Skin epidermis (tissue), 12 donors: ENCODE results near the gene FOXN3.
A peak's percentile ranks its signal among the peaks of the same experiment; 100 is the strongest.
"Not testable (repeated sequence)": the region's sequence is repeated elsewhere in the genome, so short reads cannot be mapped to it uniquely, and the experiment has no call there.

Experiments used
- H3K27ac ChIP-seq, 21 experiments: fragments of 200-600 bp; sonication (generic) in 11 of 21; one replicate each; pipeline ENCODE4 v1.5.0; 2020; ENCODE audit warnings: mild to moderate bottlenecking in 3 of 21, inconsistent platforms in 2 of 21, moderate library complexity in 2 of 21
- H3K4me3 ChIP-seq, 7 experiments: fragments of 200-600 bp; sonication (generic) in 2 of 7; one replicate each; pipeline ENCODE4 v1.5.0; 2020; ENCODE audit warnings: inconsistent platforms in 2 of 7, mild to moderate bottlenecking in 2 of 7, moderate library complexity in 1 of 7

FOXN3 gene

DNA sequence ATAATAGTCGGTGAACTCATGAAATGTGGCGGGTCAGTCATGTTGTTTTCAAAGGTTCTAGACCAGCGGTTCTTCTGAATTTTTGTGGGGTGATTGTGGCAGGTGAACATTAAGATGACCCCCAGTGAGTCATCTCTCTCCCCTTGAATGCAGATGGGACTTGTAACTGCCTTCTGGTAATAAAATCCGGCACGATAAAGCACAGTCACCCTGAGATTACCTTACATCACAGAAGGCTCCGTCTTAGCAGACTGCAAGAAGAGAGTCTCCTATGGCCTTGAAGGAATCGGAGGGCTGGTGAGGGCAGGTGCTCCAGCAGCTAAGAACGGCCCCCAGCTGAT is 189.6 kb downstream of the FOXN3 start:
- peak overlapping the region in 5 of 21 experiments; percentile 16 to 72 (median 29) for H3K27ac ChIP-seq

DNA sequence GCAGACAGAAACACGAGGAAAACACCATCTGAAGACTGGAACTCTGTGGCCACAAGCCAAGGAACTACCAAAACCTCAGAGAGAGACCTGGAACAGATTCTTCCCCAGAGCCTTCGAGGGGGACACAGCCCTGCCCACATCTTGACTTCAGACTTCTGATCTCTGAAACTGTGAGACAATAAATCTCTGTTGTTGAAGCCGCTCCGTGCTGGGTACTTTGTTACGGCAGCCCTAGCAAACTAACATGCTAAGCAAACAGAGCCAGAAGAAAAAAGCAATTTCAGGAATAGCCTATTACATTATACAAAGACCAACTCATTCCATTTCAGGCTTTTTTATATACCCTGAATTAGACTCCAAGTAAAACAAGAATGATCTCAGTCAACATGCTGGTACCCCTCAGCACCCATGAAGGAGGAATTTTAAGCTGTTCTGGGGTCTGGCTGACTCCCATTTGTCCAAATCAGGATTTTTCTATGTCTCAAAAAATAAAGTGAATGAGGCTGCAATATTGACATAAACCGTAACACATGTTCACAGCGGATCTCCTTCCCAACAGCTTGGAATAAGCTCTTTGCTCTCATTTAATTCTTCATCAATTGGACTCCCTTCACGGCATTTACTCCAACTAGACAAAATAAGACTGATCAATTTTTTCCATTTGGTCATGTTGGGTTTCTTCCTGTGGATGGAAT is 190.1 kb downstream of the FOXN3 start:
- peak overlapping the region in 10 of 21 experiments; percentile 2 to 66 (median 34) for H3K27ac ChIP-seq
- H3K4me3 ChIP-seq, result no peak overlapping the region

More for the DNA sequence above, 189.6 kb downstream of the FOXN3 start:
- H3K4me3 ChIP-seq, result no peak overlapping the region

DNA sequence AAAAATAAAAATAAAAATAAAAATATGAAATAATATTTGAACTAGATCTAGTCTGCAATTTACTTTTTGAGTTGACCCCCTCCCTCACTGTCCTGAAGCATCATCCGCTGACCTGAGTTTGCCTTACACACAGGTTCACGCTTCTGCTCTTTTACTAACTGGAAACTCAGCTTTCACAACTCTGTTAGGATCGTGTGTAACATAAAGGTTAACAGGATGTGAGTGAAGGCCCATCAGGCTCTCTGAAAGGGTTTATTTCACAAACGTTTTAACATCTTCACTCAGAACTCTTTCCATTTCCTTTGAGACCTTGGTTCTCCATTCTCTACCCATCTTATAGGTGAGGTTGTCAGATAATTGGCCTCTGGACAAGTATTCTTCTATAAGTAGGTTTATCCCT is 191.4 kb downstream of the FOXN3 start:
- Histone ChIP-seq H3K4me3 (no peak overlapping the region), H3K27ac (peak overlapping the region in 4 of 21 experiments; percentile 3 to 66 (median 48))

DNA sequence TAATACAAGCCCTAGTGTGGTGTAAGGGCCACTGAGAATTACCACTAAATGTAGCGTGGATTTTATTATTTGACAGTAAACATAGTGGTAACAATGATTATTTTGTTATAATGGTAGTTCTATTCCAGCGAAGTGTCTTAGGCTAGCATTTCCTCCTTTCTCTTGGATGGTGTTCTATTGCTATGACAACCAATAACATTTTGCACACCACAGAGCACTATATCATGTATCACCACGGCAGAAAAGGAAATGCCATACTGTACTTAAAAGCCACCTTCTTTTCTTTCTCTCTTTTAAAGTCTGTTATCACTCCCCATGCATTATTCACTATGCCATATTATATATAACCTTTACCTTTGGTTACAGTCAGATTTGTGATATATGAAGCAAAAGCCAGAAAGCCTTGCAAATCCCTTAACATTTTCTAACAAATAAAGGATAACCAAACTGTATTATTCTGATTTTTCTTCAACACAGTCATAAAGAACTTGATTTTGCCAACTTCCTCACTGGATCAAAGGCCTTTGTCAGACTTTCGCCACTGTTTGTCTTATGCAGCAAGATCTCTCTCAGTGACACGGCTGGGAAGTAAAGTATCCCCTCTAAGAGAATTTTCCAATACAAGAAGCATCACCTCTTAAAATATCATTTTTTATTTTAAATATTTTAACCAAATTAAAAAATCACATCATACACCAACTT is 195.8 kb downstream of the FOXN3 start:
- H3K27ac ChIP-seq, result peak overlapping the region in 2 of 21 experiments; percentile 19 to 41

DNA sequence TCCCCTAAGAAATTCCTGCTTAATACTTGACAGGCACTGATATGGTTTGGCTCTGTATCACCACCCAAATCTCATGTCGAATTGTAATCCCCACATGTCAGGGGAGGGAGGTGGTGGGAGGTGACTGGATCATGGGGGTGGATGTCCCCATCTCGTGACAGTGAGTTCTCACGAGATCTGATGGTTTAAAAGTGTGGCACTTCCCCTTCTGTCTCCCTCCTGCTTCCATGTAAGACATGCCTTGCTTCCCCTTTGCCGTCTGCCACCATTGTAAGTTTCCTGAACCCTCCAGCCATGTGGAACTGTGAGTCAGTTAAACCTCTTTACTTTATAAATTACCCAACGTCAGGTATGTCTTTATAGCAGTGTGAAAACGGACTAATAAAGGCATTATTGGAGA is 198.0 kb downstream of the FOXN3 start:
- Histone ChIP-seq H3K27ac (peak overlapping the region in 1 of 21 experiments; percentile 20), H3K4me3 (no peak overlapping the region)

More for the DNA sequence above, 195.8 kb downstream of the FOXN3 start:
- H3K4me3 ChIP-seq, result no peak overlapping the region

DNA sequence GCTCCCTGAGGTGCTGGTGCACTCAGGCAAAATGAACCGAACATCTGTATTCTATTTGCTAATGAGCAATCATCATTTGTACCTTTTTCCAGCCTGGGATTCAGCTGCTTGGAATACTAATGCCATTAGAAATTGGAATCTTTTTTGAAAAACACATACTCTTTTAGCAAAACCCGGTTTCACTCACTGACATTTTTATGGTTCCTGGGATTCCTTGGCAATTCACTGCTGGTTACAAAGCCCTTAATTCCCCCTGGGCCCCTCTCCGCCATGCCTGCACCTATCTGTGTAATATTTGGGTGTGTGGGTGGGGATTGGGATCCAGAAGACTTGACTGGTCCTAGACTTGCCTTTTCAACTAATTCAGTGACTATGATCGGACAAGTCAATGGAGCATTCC is 199.1 kb downstream of the FOXN3 start:
- H3K27ac ChIP-seq, result no peak overlapping the region
- H3K4me3 ChIP-seq, result no peak overlapping the region

DNA sequence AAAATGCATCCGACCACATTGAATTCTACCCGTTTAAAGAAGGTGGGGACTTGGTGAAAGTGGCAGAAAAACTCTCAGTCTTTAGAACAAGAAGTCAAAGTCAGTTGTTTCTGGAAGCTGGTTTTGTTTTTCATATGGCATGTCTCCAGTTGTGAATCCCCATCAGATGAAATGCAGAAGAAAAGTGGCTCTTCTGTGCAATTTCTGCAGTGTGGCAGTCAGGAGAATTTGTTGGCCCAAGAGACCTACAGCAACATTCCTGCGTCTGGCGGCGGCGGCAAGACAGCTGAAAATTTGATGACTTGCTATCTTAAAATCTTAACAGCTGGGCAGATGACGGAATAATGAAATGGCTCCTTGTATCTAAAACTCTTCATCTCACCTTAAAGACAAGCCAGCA is 201.5 kb downstream of the FOXN3 start:
- peak overlapping the region in 11 of 21 experiments; percentile 36 to 83 (median 60) for H3K27ac ChIP-seq
- no peak overlapping the region for H3K4me3 ChIP-seq

DNA sequence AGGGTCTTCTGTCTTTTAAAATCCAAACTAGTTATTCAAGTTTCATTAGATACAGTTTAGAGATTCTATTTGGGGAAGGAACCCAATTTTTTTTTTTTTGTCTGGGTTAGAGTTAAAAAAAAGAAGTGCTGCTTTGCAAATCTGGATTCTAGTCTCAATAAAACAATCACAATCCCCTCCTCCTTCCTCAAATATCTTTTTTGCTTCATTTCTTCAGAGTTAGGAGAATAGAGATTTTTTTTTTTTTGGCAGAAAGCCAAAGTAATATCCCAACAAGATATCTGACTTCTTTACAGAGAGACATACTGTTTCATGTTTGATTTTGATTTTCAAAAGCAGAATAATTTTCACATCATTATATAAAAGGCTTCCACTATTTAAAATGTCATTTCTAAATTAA is 201.9 kb downstream of the FOXN3 start:
- peak overlapping the region in 1 of 7 experiments; percentile 13 for H3K4me3 ChIP-seq

DNA sequence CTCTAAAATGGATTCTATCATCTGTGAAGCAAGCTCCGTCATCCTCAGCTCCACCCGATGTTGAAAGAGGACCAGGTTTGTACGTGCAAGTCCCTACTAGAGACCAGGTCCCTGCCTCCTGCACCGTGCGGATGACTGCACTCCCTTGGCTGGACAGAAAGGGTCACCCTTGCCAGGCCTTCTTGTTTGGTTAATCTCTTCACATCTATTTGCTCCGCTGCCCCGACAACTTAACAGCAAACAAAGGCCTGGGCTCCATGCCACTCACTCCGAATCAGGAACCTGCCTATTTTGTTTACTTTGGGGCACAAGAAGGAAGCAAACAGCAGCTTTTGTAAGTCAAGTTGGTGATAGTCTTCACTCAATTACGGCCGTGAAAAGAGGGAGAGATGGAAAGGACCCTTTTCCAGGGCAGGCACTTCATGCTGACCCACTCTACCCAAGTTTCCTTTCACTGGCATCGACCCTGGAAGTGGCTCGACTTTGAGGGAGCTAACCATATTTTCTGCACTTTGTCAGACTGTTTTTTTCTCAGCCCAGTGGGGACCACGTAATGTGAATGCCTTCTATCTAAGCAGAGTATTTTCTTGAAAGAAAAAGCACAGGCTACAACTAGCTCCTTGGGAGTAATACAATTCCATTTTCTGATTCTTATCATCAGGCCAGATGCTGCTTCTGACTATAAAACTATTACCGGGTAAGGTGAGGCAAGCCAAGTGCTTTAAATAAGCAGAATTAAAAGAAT is 202.6 kb downstream of the FOXN3 start:
- Histone ChIP-seq H3K4me3 (peak overlapping the region in 1 of 7 experiments; percentile 13), H3K27ac (peak overlapping the region in 19 of 21 experiments; percentile 12 to 83 (median 59))

More for the DNA sequence above, 201.9 kb downstream of the FOXN3 start:
- H3K27ac ChIP-seq, result peak overlapping the region in 14 of 21 experiments; percentile 15 to 83 (median 64)

DNA sequence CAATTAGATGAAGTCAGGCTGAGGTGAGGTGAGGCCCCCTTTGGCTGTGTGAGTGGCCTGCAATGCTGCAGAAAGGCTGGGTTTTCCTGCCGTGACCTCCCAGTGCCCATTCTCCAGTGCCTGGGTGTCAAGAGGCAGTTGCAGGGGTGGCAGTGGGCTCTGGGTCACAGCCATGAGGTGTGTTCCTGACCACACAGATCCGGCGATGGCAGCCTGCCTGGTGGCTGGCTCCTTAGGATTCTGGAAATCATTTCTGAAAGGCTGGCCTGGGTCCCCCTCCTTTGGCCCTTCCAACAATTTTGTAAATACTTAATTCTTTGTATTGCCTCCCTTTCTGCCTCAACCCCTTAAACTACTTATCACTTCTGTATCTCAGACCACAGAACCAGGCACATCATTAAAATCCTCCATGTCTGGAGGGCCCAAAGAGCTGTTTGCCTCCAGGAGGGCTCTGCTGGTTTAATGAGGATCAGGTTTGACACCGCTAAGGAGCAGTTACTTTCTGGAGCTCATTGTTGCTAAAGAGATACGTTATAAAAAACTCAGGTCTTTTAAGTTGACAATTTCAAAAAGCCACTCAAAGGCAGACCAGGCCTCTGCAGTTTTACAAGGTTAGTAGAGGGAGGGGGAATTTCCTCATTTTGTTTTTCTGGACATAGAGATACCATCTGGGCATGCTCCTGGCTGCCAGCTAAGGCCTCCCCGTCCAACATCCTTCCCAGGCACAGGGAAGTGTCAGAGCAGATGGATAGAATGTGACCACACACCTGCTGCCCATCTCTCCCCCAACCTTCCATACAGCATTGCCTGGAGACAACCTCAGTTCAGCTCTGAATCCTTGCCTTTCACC is 204.4 kb downstream of the FOXN3 start:
- no peak overlapping the region for H3K4me3 ChIP-seq
- peak overlapping the region in 3 of 21 experiments; percentile 15 to 77 (median 55) for H3K27ac ChIP-seq

DNA sequence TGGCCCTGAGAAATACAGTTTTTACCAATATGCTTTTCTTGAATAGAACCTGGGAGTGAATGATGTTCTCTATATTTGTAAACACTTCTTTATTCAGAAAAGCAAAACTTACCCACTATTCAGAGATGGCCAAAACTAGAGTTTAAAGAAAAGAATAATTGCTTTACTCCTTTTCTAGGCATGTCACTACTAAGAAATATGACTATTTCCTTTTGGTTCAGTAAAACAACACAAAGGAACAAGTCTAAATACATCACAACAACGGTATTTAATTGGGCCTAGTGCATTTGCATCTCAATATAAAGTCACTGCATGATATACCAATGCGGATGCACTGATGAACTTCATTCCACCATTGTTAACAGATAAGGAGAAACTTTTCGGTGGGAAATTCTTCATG is 207.5 kb downstream of the FOXN3 start:
- Histone ChIP-seq H3K27ac (no peak overlapping the region), H3K4me3 (no peak overlapping the region)

DNA sequence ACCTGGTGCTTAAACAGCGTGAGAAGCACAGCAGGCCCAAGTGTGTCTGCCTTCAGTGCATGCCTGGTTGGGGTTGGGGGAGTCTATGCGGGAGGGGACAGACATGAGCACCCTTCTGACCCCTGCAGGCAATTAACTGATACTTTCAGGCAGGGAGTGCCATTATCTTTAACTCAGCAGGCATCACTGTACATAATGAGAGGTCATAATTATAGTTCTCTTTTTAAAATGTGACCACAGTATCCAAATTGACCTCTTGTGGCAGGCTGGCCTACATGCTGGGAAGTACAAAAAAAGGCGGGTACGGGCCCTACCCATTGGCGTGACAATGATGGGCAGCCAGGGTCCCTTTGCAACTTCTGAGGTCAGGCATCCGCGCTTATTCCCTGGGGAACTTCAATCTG is 209.1 kb downstream of the FOXN3 start:
- H3K27ac ChIP-seq, result peak overlapping the region in 1 of 21 experiments; percentile 21
- H3K4me3 ChIP-seq, result no peak overlapping the region

DNA sequence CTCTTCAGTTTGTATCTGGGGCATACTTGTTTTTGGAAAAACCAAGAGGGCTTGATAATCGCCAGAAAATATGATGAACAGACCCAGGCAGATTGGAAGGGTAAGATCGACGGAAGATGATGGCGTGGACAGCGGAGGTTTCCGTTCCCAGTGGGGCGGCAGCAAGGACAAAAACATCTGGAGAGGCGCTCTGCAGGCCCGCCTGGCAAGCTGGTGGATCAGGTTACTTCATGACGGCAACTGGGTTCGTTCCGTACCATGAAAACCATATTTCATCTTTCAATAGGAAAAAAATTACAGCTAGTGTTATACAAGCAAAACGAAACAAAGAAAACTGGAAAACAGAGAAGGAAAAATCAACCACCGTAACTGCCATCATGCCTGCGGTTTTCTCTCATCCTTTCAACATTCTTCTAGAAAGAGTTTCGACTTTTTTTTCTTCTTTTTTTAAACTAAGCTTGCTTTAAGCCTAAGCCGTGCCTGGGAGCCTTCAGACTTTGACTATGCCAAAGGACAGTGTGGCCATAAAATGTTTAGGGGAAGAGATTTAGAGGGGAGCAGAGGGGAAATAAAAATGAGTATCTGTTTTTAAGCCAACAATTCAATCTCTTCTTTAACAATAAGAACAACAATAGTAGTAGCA is 210.5 kb downstream of the FOXN3 start:
- H3K4me3 ChIP-seq, result no peak overlapping the region
- peak overlapping the region in 8 of 21 experiments; percentile 0 to 63 (median 36) for H3K27ac ChIP-seq

DNA sequence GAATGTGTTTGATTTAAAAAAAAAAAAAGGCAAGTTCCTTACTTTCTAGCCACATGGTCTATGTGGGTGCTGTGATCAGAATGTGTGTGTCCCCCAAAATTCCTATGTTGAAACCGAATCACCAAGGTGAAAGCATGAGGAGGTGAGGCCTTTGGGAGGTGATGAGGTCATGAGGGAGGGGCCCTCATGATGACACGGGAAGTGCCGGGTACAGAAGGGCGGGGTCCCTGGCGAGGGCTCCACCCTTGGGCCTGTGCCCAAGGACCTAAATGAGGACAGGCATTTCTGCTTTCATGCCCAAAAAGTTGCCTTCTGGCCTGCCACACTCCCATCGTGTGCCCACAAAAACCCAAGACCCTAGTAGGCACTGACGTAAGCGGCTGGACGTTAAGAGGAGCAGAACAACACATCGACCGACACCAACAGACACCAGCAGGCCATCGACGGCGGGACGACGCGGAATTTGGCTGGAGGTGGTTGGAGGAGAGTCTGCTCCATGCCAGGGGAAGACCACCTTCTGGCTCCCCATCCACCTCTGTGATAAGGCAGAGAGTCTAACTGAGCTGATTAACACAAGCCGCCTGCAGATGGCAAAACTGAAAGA is 211.8 kb downstream of the FOXN3 start:
- Histone ChIP-seq H3K4me3 (no peak overlapping the region), H3K27ac (peak overlapping the region in 4 of 21 experiments; percentile 16 to 62 (median 45))

DNA sequence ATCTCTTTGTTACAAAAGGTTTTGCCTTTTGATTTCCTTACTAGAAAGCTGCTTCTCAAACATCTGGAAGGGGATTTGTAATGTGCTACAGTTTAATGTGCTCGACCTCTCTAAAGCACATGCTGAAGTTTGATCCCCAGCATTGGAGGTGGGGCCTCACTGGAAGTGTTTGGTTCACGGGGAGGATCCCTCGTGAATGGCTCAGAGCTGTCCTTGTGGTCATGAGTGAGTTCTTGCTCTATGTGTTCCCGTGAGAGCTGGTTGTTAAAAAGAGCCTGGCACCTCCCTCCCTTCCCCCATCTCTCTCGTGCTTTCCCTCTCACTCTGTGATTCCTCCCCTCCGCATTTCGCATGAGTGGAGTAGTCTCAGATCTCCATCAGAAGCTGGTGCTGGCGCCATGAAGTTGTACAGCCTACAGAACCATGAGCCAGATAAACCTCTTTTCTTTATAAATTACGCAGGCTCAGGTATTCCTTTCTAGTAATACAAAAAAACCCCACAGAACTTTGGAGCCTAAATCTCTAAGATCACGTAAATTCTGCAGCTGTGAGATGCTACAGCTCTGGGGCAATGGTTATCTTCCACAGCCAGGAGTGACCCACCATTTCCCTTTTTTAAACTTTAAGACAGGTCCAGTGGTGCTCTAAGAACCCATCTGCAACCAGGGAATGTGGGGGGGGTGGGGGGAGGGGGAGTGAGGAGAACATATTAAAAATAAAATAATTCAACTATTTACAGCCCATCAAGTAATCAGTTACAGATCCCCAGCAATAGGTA is 214.4 kb downstream of the FOXN3 start:
- H3K4me3 ChIP-seq, result no peak overlapping the region
- peak overlapping the region in 4 of 21 experiments; percentile 10 to 37 (median 27) for H3K27ac ChIP-seq

DNA sequence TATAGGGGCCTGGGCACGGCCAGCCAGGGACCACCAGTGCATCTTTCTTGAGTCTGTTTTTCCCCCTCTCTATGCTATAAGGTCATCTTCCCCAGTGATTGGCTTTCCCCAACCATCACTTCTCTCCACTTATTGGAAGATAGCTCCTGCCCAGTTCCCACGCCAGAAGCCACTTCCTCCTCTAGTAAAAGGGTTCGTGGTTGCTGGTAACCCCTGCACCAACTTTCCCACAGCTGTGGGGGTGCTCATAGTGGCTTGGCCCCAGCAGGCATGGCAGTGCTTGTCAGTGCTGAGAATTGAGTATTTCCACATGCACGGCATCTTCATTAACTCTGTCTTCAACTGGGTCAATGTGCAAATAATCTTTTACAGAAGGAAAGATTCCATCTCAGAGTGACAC is 215.4 kb downstream of the FOXN3 start:
- no peak overlapping the region for H3K27ac ChIP-seq
- H3K4me3 ChIP-seq, result no peak overlapping the region

DNA sequence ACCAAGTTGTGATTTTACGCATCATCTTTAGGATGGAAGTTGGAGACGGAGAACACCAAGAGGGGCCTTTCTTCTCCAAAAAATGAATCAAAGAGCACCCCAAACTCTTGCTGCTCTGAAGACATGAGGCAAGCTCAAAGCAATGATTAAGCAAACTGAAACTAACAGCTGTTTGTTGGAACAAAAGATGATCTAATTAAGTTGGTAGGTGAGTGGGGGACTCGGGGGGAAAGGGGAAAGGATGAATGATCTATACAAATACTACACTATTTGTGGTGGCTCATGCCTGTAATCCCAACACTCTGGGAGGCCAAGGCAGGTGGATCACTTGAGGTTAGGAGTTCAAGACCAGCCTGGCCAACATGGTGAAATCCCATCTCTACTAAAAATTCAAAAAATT is 217.7 kb downstream of the FOXN3 start:
- H3K27ac ChIP-seq, H3K4me3 ChIP-seq: not testable (repeated sequence)
